ENCODE data around the gene AK5.

DNA sequence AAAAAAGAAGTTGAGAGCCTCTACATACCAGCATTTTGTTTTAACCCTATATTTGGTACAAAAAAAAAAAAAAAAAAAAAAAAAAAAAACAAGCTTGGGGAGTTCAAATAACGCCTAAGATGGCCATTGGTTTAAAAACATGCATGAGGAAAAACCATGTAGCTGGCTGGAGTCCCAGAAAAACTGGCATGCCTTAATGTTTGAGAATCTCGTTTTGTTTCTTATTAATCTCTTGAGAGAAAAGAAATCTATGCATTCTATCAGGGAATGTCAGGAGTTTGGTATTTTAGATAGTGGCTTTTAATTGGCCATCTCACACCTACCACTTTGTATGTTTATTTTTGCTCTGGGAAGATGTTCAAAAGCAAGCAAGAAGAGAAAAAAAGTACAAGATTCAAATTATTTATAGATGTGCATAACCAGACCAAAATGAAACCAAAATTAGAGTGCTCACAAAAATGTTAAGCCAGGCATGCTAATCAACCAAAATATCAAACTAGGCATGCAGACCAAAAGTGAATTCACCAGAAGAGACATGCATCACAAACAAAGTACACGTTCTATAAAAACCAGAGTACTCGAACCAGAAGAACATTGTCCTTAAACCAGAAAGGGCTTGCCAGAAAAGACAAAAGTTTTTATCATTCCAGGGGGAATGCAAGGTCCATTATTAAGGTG lies 156.6 kb downstream of the AK5 start:
- TF ChIP-seq, protein P1, sequence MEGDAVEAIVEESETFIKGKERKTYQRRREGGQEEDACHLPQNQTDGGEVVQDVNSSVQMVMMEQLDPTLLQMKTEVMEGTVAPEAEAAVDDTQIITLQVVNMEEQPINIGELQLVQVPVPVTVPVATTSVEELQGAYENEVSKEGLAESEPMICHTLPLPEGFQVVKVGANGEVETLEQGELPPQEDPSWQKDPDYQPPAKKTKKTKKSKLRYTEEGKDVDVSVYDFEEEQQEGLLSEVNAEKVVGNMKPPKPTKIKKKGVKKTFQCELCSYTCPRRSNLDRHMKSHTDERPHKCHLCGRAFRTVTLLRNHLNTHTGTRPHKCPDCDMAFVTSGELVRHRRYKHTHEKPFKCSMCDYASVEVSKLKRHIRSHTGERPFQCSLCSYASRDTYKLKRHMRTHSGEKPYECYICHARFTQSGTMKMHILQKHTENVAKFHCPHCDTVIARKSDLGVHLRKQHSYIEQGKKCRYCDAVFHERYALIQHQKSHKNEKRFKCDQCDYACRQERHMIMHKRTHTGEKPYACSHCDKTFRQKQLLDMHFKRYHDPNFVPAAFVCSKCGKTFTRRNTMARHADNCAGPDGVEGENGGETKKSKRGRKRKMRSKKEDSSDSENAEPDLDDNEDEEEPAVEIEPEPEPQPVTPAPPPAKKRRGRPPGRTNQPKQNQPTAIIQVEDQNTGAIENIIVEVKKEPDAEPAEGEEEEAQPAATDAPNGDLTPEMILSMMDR (IDR thresholded peaks at IDR 0.05): no peak
- TF ChIP-seq EZH2 (IDR thresholded peaks at IDR 0.05; ENCODE audit: borderline replicate concordance, insufficient read depth, low read depth, low read length, poor library complexity, severe bottlenecking): no peak

Measured in B cell (primary cell).